OCI-LY1 (cell line): ENCODE results near the gene ILDR1.
A peak's percentile ranks its signal among the peaks of the same experiment; 100 is the strongest.

Source experiments
- H2AFZ ChIP-seq: fragments of 200-600 bp; sonication (generic), shearing (Covaris generic); 2 replicates; pipeline ENCODE4 v1.6.0; 2014; ENCODE audit warnings: antibody characterized with exemption, mild to moderate bottlenecking, low read length
- H3F3A ChIP-seq: fragments of 200-600 bp; sonication (generic), shearing (Covaris generic); 2 replicates; pipeline ENCODE4 v1.6.0; 2014; ENCODE audit warnings: mild to moderate bottlenecking, antibody characterized with exemption, low read length, moderate library complexity; ENCODE audit not compliant: insufficient read depth
- H3K27ac ChIP-seq: fragments of 200-600 bp; sonication (generic); 2 replicates; pipeline ENCODE4 v1.5.1; 2014; ENCODE audit warnings: low read length, mixed run types, mild to moderate bottlenecking, low read depth; ENCODE audit not compliant: poor library complexity, severe bottlenecking
- H3K27me3 ChIP-seq: fragments of 200-600 bp; sonication (generic); 2 replicates; pipeline ENCODE4 v1.6.0; 2014; ENCODE audit warnings: antibody characterized with exemption, mild to moderate bottlenecking, low read length, moderate library complexity; ENCODE audit not compliant: insufficient read depth
- H3K36me3 ChIP-seq: fragments of 200-600 bp; sonication (generic); 2 replicates; pipeline ENCODE4 v1.6.1; 2014; ENCODE audit warnings: mild to moderate bottlenecking, antibody characterized with exemption, low read length, moderate library complexity, mixed read lengths; ENCODE audit not compliant: insufficient read depth
- H3K4me1 ChIP-seq: fragments of 200-600 bp; sonication (generic); 2 replicates; pipeline ENCODE4 v1.5.1; 2014; ENCODE audit warnings: mild to moderate bottlenecking, low read length, moderate library complexity; ENCODE audit not compliant: insufficient read depth, severe bottlenecking
- H3K4me2 ChIP-seq: fragments of 200-600 bp; sonication (generic), shearing (Covaris generic); 2 replicates; pipeline ENCODE4 v1.6.1; 2014; ENCODE audit warnings: low read length
- H3K4me3 ChIP-seq: fragments of 200-600 bp; sonication (generic); 2 replicates; pipeline ENCODE4 v1.5.1; 2014; ENCODE audit warnings: low read length, low read depth, mild to moderate bottlenecking, mixed read lengths; ENCODE audit not compliant: poor library complexity, severe bottlenecking
- H3K79me2 ChIP-seq: fragments of 200-600 bp; shearing (Covaris generic); 2 replicates; pipeline ENCODE4 v1.6.1; 2016; ENCODE audit warnings: mixed run types, low read length, mixed read lengths; ENCODE audit not compliant: insufficient read depth
- H3K9ac ChIP-seq: fragments of 200-600 bp; sonication (generic), shearing (Covaris generic); 2 replicates; pipeline ENCODE4 v1.6.1; 2014; ENCODE audit warnings: mild to moderate bottlenecking, low read length, mixed read lengths
- H3K9me2 ChIP-seq: fragments of 200-600 bp; sonication (generic), shearing (Covaris generic); 2 replicates; pipeline ENCODE4 v1.6.1; 2014; ENCODE audit warnings: low read depth, mild to moderate bottlenecking, low read length, mixed read lengths
- H3K9me3 ChIP-seq: fragments of 200-600 bp; shearing (Covaris generic); 2 replicates; pipeline ENCODE4 v1.6.1; 2014; ENCODE audit warnings: low read length, mixed read lengths
- H4K20me1 ChIP-seq: fragments of 200-600 bp; sonication (generic), shearing (Covaris generic); 2 replicates; pipeline ENCODE4 v1.6.0; 2016; ENCODE audit warnings: mild to moderate bottlenecking, low read length; ENCODE audit not compliant: insufficient read depth
- CTCF ChIP-seq: fragments of 200-600 bp; sonication (generic), shearing (Covaris generic); IDR thresholded peaks from 2 replicates; pipeline ENCODE4 v1.5.1; 2017; ENCODE audit warnings: mild to moderate bottlenecking, antibody characterized with exemption, low read length, moderate library complexity, mixed read lengths
- EZH2 ChIP-seq: fragments of 200-600 bp; sonication (generic), shearing (Covaris generic); IDR thresholded peaks from 2 replicates; pipeline ENCODE4 v1.8.0; 2017; ENCODE audit warnings: borderline replicate concordance, mixed run types, mild to moderate bottlenecking, antibody characterized with exemption, low read length, moderate library complexity, mixed read lengths

ILDR1 gene

GRCh38 chr3:122021811-122022401 lies at the start of gene ILDR1:
Gene ILDR1, minus strand, starts transcription at chr3:122022247. Its CDS starts 170 bp downstream, at chr3:122022077.
- Histone ChIP-seq H3F3A (no peaks in the 10 kb centered on the region), H3K27ac (peak within 1 kb of the TSS; percentile 85), H3K4me1 (peaks cover 71% of the 10 kb centered on the region), H2AFZ (no peak within 1 kb of the TSS; the same call in 1 of the 2 replicates), H4K20me1 (no peaks in the 10 kb centered on the region), H3K9me2 (no peaks in the 10 kb centered on the region), H3K4me2 (peak within 1 kb of the TSS; percentile 70), H3K27me3 (no peaks in the 10 kb centered on the region), H3K9me3 (no peaks in the 10 kb centered on the region), H3K4me3 (peak within 1 kb of the TSS; percentile 65), H3K79me2 (no peaks in the 10 kb centered on the region), H3K9ac (peak within 1 kb of the TSS; percentile 58), H3K36me3 (no peaks in the 10 kb centered on the region)
- TF ChIP-seq EZH2 (no peak), CTCF (no peak)

GRCh38 chr3:122067588-122068240 lies 45.7 kb upstream of the ILDR1 start:
- H4K20me1 ChIP-seq: no peaks in the 10 kb centered on the region
- peak overlapping the region; percentile 39 for H3K9ac ChIP-seq
- H3K4me3 ChIP-seq: peak overlapping the region; percentile 48
- H3F3A ChIP-seq: 0 out of 2 replicates have a peak, but pooled peaks cover 5% of the 10 kb centered on the region
- peaks cover 26% of the 10 kb centered on the region for H3K79me2 ChIP-seq
- H3K4me1 ChIP-seq: peaks cover 82% of the 10 kb centered on the region
- TF ChIP-seq EZH2 (no peak), CTCF (no peak)
- 0 out of 2 replicates have a peak, but pooled peaks cover 3% of the 10 kb centered on the region for H3K36me3 ChIP-seq
- no peaks in the 10 kb centered on the region for H3K27me3 ChIP-seq
- peak overlapping the region; percentile 74 for H3K4me2 ChIP-seq
- H3K9me2 ChIP-seq: no peaks in the 10 kb centered on the region
- H3K9me3 ChIP-seq: no peaks in the 10 kb centered on the region
- peak overlapping the region; percentile 88 for H3K27ac ChIP-seq
- H2AFZ ChIP-seq: 0 out of 2 replicates have a peak overlapping the region, but pooled peaks have one; percentile 21

GRCh38 chr3:122067214-122067550 lies 45.1 kb upstream of the ILDR1 start:
- Histone ChIP-seq H2AFZ (no peak overlapping the region), H3K27ac (peak overlapping the region; percentile 88), H4K20me1 (no peaks in the 10 kb centered on the region), H3K9me2 (no peaks in the 10 kb centered on the region), H3K79me2 (peaks cover 32% of the 10 kb centered on the region), H3K36me3 (0 out of 2 replicates have a peak, but pooled peaks cover 3% of the 10 kb centered on the region), H3K9ac (peak overlapping the region; percentile 39), H3K4me1 (peaks cover 88% of the 10 kb centered on the region), H3F3A (0 out of 2 replicates have a peak, but pooled peaks cover 5% of the 10 kb centered on the region), H3K4me2 (peak overlapping the region; percentile 74), H3K9me3 (no peaks in the 10 kb centered on the region), H3K27me3 (no peaks in the 10 kb centered on the region), H3K4me3 (peak overlapping the region; percentile 48)
- TF ChIP-seq EZH2: no peak
- TF ChIP-seq CTCF: no peak
